Breast epithelium (tissue), 3 donors: ENCODE measurements around the gene ZNF184.

Experiments
- POLR2AphosphoS5 ChIP-seq, 3 donors: sonication (generic); formaldehyde crosslinking; IDR thresholded peaks; one replicate each; pipeline ENCODE4 v1.6.1; 2017; ENCODE audit warnings: antibody characterized with exemption in 3 of 3
- TF ChIP-seq, protein P1 (sequence below), 3 donors: fragments of 450-650 bp; IDR thresholded peaks; one replicate each; pipeline ENCODE4 v1.5.1; 2016 to 2017; ENCODE audit warnings: antibody characterized with exemption in 3 of 3, mild to moderate bottlenecking in 3 of 3, moderate library complexity in 3 of 3

DNA sequence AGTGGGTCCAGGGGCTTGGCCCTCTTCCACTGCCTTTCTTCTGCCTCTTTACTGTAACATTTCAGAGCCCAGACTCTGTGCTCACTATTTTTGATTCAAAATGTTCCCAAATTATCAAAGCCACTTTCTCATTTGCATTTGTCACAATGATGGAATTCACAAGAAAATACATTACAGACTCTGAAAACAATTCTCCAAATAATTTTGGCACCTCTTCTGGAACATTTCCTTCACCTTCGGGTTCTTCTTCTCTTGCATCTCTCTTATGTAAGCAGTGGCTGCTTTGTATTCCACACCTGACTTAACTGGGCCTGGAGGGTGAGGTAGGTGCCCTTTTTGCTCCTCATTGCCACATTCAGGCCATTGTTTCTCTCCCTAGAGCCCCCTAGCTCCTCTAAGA, 30.0 kb downstream of the ZNF184 start:
- TF ChIP-seq, protein P1, sequence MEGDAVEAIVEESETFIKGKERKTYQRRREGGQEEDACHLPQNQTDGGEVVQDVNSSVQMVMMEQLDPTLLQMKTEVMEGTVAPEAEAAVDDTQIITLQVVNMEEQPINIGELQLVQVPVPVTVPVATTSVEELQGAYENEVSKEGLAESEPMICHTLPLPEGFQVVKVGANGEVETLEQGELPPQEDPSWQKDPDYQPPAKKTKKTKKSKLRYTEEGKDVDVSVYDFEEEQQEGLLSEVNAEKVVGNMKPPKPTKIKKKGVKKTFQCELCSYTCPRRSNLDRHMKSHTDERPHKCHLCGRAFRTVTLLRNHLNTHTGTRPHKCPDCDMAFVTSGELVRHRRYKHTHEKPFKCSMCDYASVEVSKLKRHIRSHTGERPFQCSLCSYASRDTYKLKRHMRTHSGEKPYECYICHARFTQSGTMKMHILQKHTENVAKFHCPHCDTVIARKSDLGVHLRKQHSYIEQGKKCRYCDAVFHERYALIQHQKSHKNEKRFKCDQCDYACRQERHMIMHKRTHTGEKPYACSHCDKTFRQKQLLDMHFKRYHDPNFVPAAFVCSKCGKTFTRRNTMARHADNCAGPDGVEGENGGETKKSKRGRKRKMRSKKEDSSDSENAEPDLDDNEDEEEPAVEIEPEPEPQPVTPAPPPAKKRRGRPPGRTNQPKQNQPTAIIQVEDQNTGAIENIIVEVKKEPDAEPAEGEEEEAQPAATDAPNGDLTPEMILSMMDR (IDR thresholded peaks at IDR 0.05), result no peak
- TF ChIP-seq POLR2AphosphoS5 (IDR thresholded peaks at IDR 0.05), result no peak
